Measurements from ENCODE around the gene GNG3.
A peak's percentile ranks its signal among the peaks of the same experiment; 100 is the strongest.

GNG3 gene

GRCh38 chr11:62719302-62719978 is 12.0 kb downstream of the GNG3 start:
- TF ChIP-seq CTCF (IDR thresholded peaks at IDR 0.05; ENCODE audit: low read length, missing control alignments): no peak
- no peak for DNase-seq (ENCODE audit: low read depth)
- no peak overlapping the region for H3K4me3 ChIP-seq (replicated peaks; ENCODE audit: low read depth, low read length)

GRCh38 chr11:62721994-62722393 is 14.5 kb downstream of the GNG3 start:
- peak; percentile 48 for DNase-seq (ENCODE audit: low read depth)
- no peak overlapping the region for H3K4me3 ChIP-seq (replicated peaks; ENCODE audit: low read depth, low read length)
- TF ChIP-seq CTCF (IDR thresholded peaks at IDR 0.05; ENCODE audit: low read length, missing control alignments): peak; percentile 12

GRCh38 chr11:62724171-62724570 is 16.7 kb downstream of the GNG3 start:
- H3K4me3 ChIP-seq (replicated peaks; ENCODE audit: low read depth, low read length): peak overlapping the region; percentile 71
- no peak for DNase-seq (ENCODE audit: low read depth)
- no peak for TF ChIP-seq CTCF (IDR thresholded peaks at IDR 0.05; ENCODE audit: low read length, missing control alignments)

DNA sequence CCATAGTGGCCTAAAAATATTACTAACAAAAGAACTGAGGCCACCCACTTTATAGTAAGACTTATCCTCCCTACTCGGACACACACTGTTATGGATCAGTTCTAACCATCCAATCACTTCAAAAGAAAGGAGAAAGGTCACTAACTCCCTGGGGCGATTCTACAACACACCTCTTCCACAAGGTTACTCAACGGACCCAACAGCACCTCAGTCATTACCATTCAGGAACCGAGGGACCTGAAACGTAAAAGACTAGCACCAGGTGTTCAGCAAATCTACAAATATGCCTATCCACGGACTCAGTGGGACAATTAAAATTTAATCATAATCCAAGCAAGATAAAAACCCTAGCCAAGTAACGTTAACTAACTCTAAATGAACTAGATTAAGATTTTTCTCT is 18.2 kb downstream of the GNG3 start:
- no peak for TF ChIP-seq CTCF (IDR thresholded peaks at IDR 0.05; ENCODE audit: low read length, missing control alignments)
- no peak for DNase-seq (ENCODE audit: low read depth)
- H3K4me3 ChIP-seq (replicated peaks; ENCODE audit: low read depth, low read length): peak overlapping the region; percentile 71

- DNase-seq (ENCODE audit: low read depth): no peak
- H3K4me3 ChIP-seq (replicated peaks; ENCODE audit: low read depth, low read length): peak overlapping the region; percentile 71
- no peak for TF ChIP-seq CTCF (IDR thresholded peaks at IDR 0.05; ENCODE audit: low read length, missing control alignments)
Measured at GRCh38 chr11:62726156-62726914, 18.9 kb downstream of the GNG3 start.

DNA sequence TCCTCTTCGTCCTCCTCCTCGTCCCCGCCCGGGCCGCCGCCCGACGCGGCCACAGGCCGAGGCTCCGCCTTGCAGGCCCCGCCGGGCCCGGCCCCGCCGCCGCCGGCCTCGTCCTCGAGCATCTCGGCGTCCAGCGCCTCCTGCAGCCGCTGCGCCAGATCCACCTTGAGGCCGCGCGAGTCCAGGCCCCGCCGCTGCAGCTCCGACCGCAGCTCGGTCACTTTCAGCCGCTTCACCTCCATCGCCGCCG is 19.4 kb downstream of the GNG3 start:
- peak overlapping the region; percentile 71 for H3K4me3 ChIP-seq (replicated peaks; ENCODE audit: low read depth, low read length)
- no peak for DNase-seq (ENCODE audit: low read depth)
- no peak for TF ChIP-seq CTCF (IDR thresholded peaks at IDR 0.05; ENCODE audit: low read length, missing control alignments)

Data from fibroblast of pulmonary artery (primary cell).